Panc1 (cell line): ENCODE measurements around the gene ZCCHC4.

ENCODE experiments used
- POLR2AphosphoS5 ChIP-seq: IDR thresholded peaks from 2 replicates; pipeline ENCODE4 v1.6.1; 2012; ENCODE audit warnings: mild to moderate bottlenecking, low read depth, low read length, moderate library complexity
- SIN3A ChIP-seq: IDR thresholded peaks from 2 replicates; pipeline ENCODE4 v1.6.1; 2012; ENCODE audit warnings: low read depth, mild to moderate bottlenecking, low read length, moderate library complexity, borderline replicate concordance; ENCODE audit not compliant: insufficient read depth
- TF ChIP-seq, protein P1 (sequence below): fragments of 450-650 bp; IDR thresholded peaks from 2 replicates; pipeline ENCODE4 v1.5.1; 2017; ENCODE audit warnings: mild to moderate bottlenecking
- TF ChIP-seq, protein P2 (sequence below), 2 experiments: IDR thresholded peaks; 2 replicates each; pipeline ENCODE4 v1.6.1; 2011 to 2012; ENCODE audit warnings: low read depth in 2 of 2, control low read depth in 1 of 2, low read length in 1 of 2, mild to moderate bottlenecking in 1 of 2, moderate library complexity in 1 of 2; ENCODE audit not compliant: insufficient read depth in 1 of 2

DNA sequence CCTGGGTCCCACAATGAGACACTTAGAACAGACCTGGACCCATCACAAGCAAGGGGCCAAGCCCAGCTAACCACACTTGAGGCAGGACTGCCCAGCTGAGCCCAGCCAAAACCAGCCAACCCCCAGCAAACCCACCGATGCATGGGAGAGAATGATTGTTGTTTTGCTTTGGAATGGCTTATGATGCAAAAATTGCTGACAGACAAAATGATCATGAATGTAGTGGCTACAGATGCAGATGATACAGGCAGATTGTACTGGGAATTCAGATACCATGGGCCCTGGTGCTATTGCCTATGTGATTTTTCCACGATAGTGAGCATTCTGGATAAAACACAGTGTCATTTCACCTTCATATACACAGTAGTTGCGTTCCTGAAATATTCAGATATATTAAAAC lies 9.0 kb upstream of the ZCCHC4 start:
- TF ChIP-seq, protein P1, sequence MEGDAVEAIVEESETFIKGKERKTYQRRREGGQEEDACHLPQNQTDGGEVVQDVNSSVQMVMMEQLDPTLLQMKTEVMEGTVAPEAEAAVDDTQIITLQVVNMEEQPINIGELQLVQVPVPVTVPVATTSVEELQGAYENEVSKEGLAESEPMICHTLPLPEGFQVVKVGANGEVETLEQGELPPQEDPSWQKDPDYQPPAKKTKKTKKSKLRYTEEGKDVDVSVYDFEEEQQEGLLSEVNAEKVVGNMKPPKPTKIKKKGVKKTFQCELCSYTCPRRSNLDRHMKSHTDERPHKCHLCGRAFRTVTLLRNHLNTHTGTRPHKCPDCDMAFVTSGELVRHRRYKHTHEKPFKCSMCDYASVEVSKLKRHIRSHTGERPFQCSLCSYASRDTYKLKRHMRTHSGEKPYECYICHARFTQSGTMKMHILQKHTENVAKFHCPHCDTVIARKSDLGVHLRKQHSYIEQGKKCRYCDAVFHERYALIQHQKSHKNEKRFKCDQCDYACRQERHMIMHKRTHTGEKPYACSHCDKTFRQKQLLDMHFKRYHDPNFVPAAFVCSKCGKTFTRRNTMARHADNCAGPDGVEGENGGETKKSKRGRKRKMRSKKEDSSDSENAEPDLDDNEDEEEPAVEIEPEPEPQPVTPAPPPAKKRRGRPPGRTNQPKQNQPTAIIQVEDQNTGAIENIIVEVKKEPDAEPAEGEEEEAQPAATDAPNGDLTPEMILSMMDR, result no peak
- TF ChIP-seq POLR2AphosphoS5, result no peak
- TF ChIP-seq, protein P2, sequence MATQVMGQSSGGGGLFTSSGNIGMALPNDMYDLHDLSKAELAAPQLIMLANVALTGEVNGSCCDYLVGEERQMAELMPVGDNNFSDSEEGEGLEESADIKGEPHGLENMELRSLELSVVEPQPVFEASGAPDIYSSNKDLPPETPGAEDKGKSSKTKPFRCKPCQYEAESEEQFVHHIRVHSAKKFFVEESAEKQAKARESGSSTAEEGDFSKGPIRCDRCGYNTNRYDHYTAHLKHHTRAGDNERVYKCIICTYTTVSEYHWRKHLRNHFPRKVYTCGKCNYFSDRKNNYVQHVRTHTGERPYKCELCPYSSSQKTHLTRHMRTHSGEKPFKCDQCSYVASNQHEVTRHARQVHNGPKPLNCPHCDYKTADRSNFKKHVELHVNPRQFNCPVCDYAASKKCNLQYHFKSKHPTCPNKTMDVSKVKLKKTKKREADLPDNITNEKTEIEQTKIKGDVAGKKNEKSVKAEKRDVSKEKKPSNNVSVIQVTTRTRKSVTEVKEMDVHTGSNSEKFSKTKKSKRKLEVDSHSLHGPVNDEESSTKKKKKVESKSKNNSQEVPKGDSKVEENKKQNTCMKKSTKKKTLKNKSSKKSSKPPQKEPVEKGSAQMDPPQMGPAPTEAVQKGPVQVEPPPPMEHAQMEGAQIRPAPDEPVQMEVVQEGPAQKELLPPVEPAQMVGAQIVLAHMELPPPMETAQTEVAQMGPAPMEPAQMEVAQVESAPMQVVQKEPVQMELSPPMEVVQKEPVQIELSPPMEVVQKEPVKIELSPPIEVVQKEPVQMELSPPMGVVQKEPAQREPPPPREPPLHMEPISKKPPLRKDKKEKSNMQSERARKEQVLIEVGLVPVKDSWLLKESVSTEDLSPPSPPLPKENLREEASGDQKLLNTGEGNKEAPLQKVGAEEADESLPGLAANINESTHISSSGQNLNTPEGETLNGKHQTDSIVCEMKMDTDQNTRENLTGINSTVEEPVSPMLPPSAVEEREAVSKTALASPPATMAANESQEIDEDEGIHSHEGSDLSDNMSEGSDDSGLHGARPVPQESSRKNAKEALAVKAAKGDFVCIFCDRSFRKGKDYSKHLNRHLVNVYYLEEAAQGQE (IDR thresholded peaks at IDR 0.05; ENCODE audit: insufficient read depth in 1 of 2, low read depth in 2 of 2, low read length in 1 of 2), result no peak
- no peak for TF ChIP-seq SIN3A
